ENCODE results near the gene SIGLEC1. TPM values are rescaled to one million over a fixed set of nuclear protein-coding genes. Genes with fewer than 3 reads are reported as not detected.

Gene SIGLEC1
- total and polyA plus RNA-seq, 2 experiments from 2014 or later = not detected

GRCh38 chr20:3721912-3722311, 9.5 kb upstream of the SIGLEC1 start:
- no peaks in the 10 kb centered on the region for H3K36me3 ChIP-seq (ENCODE audit: insufficient read depth)
- Mint-ChIP-seq H3K4me3 (no peak overlapping the region), H3K9me3 (no peaks in the 10 kb centered on the region), H3K27me3 (ENCODE audit: insufficient read depth, low read depth, poor library complexity) (peaks cover 13% of the 10 kb centered on the region), H3K27ac (no peak overlapping the region), H3K36me3 (ENCODE audit: low read depth) (no peaks in the 10 kb centered on the region), H3K4me1 (peaks cover 6% of the 10 kb centered on the region; the same call in 2 of the 3 replicates)
- H3F3A ChIP-seq (replicated peaks; ENCODE audit: low read depth) = no peaks in the 10 kb centered on the region
- H2AFZ ChIP-seq = no peak overlapping the region
- H3K4me3 ChIP-seq = no peak overlapping the region
- ATAC-seq = no peak
- H3K27me3 ChIP-seq (ENCODE audit: insufficient read depth) = 0 out of 2 replicates have a peak, but pooled peaks cover under 1% of the 10 kb centered on the region
- no peak overlapping the region for H3K27ac ChIP-seq (ENCODE audit: low read depth)
- H3K79me2 ChIP-seq (replicated peaks; ENCODE audit: insufficient read depth) = no peaks in the 10 kb centered on the region
- no peaks in the 10 kb centered on the region for H3K9me2 ChIP-seq (ENCODE audit: insufficient read depth)
- no peak for DNase-seq (ENCODE audit: low spot score)
- H3K4me2 ChIP-seq = no peak overlapping the region
- no peak for TF ChIP-seq CTCF (conservative IDR thresholded peaks at IDR 0.05; ENCODE audit: low read depth in 2 of 2)
- TF ChIP-seq ZNF462 (CRISPR knock-in tag; IDR thresholded peaks at IDR 0.05) = no peak
- TF ChIP-seq ZNF114 (CRISPR knock-in tag; IDR thresholded peaks at IDR 0.05) = no peak
- no peak for TF ChIP-seq NANOG (IDR thresholded peaks at IDR 0.05; ENCODE audit: borderline replicate concordance)
- no peak for TF ChIP-seq STAT1 (IDR thresholded peaks at IDR 0.05; ENCODE audit: unreplicated experiment)
- no peak for TF ChIP-seq JUNB (IDR thresholded peaks at IDR 0.05; ENCODE audit: unreplicated experiment)
- TF ChIP-seq ZNF331 (CRISPR knock-in tag; IDR thresholded peaks at IDR 0.05; ENCODE audit: low read depth) = no peak
- no peak for TF ChIP-seq POLR2AphosphoS5 (IDR thresholded peaks at IDR 0.05; ENCODE audit: low read depth)
- no peak for TF ChIP-seq ETS1 (IDR thresholded peaks at IDR 0.05)
- no peak for TF ChIP-seq EZH2phosphoT487 (IDR thresholded peaks at IDR 0.05; ENCODE audit: unreplicated experiment)
- no peak for TF ChIP-seq REST (IDR thresholded peaks at IDR 0.05; ENCODE audit: unreplicated experiment)
- no peak for TF ChIP-seq CREB1 (CRISPR knock-in tag; IDR thresholded peaks at IDR 0.05; ENCODE audit: low read depth)
- no peak for TF ChIP-seq EZH2 (IDR thresholded peaks at IDR 0.05; ENCODE audit: low read depth, unreplicated experiment)
- H3K4me1 ChIP-seq (ENCODE audit: insufficient read depth) = no peaks in the 10 kb centered on the region
- H4K20me1 ChIP-seq (replicated peaks; ENCODE audit: insufficient read depth) = no peaks in the 10 kb centered on the region
